ENCODE results near the gene CPN1. TPM values are rescaled to one million over a fixed set of nuclear protein-coding genes. Genes with fewer than 3 reads are reported as not detected.

CPN1 gene
- total RNA-seq, 1 experiment from 2014 or later, result 0.12 TPM

- no peaks in the 10 kb centered on the region for H3K9me2 ChIP-seq (ENCODE audit: insufficient read depth)
- H3K79me2 ChIP-seq (ENCODE audit: insufficient read depth, low read length), result no peaks in the 10 kb centered on the region
- H3K9ac ChIP-seq (ENCODE audit: low read length), result no peak overlapping the region
- H2AFZ ChIP-seq (ENCODE audit: low read depth, low read length, poor library complexity, severe bottlenecking), result no peak overlapping the region
- no peak for ATAC-seq
- H3K4me3 ChIP-seq (replicated peaks in 1 of 2; ENCODE audit: low read depth in 1 of 2, low read length in 2 of 2), result no peak overlapping the region
- RAD21 ChIA-PET (ENCODE audit: low non-redundant PET in 1 of 2, low total read pairs in 2 of 2, uncharacterized antibody in 2 of 2, unreplicated experiment in 2 of 2), result no interaction called here
- no peak overlapping the region for H3K4me2 ChIP-seq (ENCODE audit: low read length)
- no peak overlapping the region for H3K27ac ChIP-seq (ENCODE audit: low read depth, low read length)
- intact Hi-C loops (cut with micrococcal nuclease), result no loop called here
- POLR2A ChIA-PET, result no interaction called here
- no peak for TF ChIP-seq CBX3 (IDR thresholded peaks at IDR 0.05; ENCODE audit: low read depth)
- no peak for TF ChIP-seq RAD21 (IDR thresholded peaks at IDR 0.05; ENCODE audit: low read depth)
- TF ChIP-seq CEBPB (IDR thresholded peaks at IDR 0.05; ENCODE audit: low read depth), result no peak
- no peak for TF ChIP-seq SIN3A (IDR thresholded peaks at IDR 0.05; ENCODE audit: low read depth)
- TF ChIP-seq CTCF (IDR thresholded peaks at IDR 0.05 in 2 of 3, conservative IDR thresholded peaks at IDR 0.05 in 1 of 3; ENCODE audit: borderline replicate concordance in 1 of 3, insufficient read depth in 1 of 3, low read depth in 2 of 3, low read length in 2 of 3), result no peak
- no peak for TF ChIP-seq TCF7L2 (IDR thresholded peaks at IDR 0.05; ENCODE audit: borderline replicate concordance, extremely low read depth, insufficient read depth, insufficient read length)
- TF ChIP-seq ZBTB33 (IDR thresholded peaks at IDR 0.05; ENCODE audit: extremely low read depth, insufficient replicate concordance, low read length), result no peak
- no peak for TF ChIP-seq EZH2phosphoT487 (IDR thresholded peaks at IDR 0.05; ENCODE audit: borderline replicate concordance)
- no peak for TF ChIP-seq POLR2A (IDR thresholded peaks at IDR 0.05; ENCODE audit: borderline replicate concordance, extremely low read depth, insufficient read depth, insufficient read length)
- no peak for TF ChIP-seq EZH2 (IDR thresholded peaks at IDR 0.05)
- no peak for TF ChIP-seq ZNF274 (IDR thresholded peaks at IDR 0.05; ENCODE audit: low read depth, low read length)
- TF ChIP-seq ELF1 (IDR thresholded peaks at IDR 0.05; ENCODE audit: borderline replicate concordance, low read depth), result no peak
- TF ChIP-seq ATF3 (IDR thresholded peaks at IDR 0.05), result no peak
- TF ChIP-seq EGR1 (IDR thresholded peaks at IDR 0.05; ENCODE audit: low read depth), result no peak
- TF ChIP-seq POLR2AphosphoS5 (IDR thresholded peaks at IDR 0.05; ENCODE audit: low read depth, low read length), result no peak
- CTCF ChIA-PET, result no interaction called here
- DNase-seq (ENCODE audit: low read depth, low spot score), result no peak
- no peaks in the 10 kb centered on the region for H3K9me3 ChIP-seq (ENCODE audit: control insufficient read depth in 1 of 2, insufficient read depth in 1 of 2, low read depth in 1 of 2, low read length in 2 of 2)
- peaks cover 0 to 4% of the 10 kb centered on the region in 2 experiments; a peak in 1 of 4 replicates for H3K4me1 ChIP-seq (ENCODE audit: control insufficient read depth in 1 of 2, insufficient read depth in 2 of 2, low read length in 2 of 2)
- no peaks in the 10 kb centered on the region for H3K27me3 ChIP-seq (ENCODE audit: insufficient read depth, low read length)
- no peaks in the 10 kb centered on the region for H4K20me1 ChIP-seq (ENCODE audit: insufficient read depth)
- no TSS peak for BruUV-seq (replicated peaks)
- H3K36me3 ChIP-seq (ENCODE audit: control insufficient read depth in 1 of 2, insufficient read depth in 2 of 2, low read length in 2 of 2), result no peaks in the 10 kb centered on the region
These were observed 16.5 kb downstream of the CPN1 start for GRCh38 chr10:100065084-100065660.
